GM10266 (cell line): ENCODE data around the gene IL22.

Source experiments
- DNase-seq: peaks from one replicate; pipeline ENCODE4 v3.0.0; 2012; ENCODE audit errors: extremely low spot score
- TF ChIP-seq, protein P1 (sequence below): IDR thresholded peaks from 2 replicates; pipeline ENCODE4 v1.5.1; 2012; ENCODE audit warnings: mild to moderate bottlenecking, low read depth; ENCODE audit not compliant: control insufficient read depth, insufficient read depth; ENCODE audit errors: missing control alignments

Gene IL22

DNA sequence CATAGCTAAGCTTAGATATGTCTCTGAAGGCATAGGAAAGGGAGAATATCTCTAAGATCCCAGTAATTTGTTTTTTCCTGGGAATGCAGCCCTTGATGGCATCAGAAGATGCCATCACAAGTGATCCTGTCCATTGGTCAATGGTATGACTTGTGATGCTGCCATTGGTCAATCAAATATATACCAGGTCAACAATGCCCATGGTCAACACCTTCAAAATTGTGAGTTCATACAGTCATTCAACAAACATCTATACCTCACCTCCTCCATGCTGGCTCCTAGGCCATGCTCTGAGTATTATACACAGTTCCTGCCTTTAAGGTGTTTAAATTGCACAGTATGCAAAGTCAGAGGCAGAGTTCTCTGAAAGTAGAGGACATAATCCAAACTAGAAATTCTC, 19.3 kb upstream of the IL22 start:
- no peak for DNase-seq
- TF ChIP-seq, protein P1, sequence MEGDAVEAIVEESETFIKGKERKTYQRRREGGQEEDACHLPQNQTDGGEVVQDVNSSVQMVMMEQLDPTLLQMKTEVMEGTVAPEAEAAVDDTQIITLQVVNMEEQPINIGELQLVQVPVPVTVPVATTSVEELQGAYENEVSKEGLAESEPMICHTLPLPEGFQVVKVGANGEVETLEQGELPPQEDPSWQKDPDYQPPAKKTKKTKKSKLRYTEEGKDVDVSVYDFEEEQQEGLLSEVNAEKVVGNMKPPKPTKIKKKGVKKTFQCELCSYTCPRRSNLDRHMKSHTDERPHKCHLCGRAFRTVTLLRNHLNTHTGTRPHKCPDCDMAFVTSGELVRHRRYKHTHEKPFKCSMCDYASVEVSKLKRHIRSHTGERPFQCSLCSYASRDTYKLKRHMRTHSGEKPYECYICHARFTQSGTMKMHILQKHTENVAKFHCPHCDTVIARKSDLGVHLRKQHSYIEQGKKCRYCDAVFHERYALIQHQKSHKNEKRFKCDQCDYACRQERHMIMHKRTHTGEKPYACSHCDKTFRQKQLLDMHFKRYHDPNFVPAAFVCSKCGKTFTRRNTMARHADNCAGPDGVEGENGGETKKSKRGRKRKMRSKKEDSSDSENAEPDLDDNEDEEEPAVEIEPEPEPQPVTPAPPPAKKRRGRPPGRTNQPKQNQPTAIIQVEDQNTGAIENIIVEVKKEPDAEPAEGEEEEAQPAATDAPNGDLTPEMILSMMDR: no peak

DNA sequence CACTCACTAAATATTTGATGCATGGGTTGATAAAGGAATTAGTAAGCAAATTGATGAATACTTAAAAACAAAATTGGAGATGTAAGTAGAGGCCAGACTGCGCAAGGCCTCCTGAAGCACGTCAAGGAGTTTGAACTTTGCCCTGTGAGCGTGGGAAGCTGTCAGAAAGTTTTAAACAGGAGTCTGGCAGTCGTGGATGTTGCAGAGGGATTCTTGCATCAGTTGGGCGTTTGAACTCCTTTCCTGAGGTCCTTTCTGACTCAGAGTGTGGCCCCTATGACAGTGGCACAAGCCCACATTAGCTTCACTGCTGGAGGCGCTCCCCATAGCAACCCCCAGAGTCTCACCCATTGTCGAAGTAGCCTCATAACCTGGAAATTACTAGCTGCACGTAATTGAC, 17.9 kb upstream of the IL22 start:
- TF ChIP-seq, protein P1: no peak
- DNase-seq: no peak

DNA sequence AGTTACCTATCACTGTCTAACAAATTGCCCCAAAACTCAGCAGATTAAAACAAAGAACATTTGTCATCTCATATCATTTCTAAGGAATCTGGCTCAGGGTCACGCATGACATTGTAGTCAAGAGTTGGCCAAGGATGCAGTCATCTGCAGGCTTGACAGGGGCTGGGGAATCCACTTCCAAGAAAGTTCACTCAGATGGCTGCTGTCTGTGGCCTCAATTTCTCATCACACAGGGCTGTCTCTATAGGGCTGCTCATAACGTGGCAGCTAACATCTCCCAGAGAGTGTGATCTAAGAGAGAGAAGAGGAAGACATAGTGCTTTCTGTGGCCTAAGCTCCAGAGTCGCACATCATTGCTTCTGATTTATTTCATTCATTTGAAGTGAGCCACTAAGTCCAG, 17.0 kb upstream of the IL22 start:
- TF ChIP-seq, protein P1: no peak

DNA sequence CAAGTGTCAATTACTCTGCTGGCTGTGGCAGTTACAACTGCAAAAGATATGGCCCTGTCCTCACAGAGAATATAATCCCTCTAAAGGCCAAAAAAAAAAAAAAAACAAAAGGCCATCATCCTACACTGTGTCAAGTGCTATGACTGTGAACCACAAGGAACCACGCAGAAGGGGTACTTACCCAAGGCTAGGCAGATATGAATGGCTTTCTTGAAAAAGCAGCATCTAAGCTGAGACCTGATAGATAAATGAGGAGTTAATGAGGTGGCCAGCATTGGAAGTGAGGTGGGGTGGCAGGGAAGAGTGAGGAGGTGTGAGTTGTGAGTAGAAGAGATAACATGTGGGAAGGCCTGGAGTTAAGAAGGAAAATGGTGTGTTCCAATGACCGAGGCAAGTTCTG, 16.4 kb upstream of the IL22 start:
- TF ChIP-seq, protein P1: no peak
- no peak for DNase-seq

More for the DNA sequence above, 17.0 kb upstream of the IL22 start:
- no peak for DNase-seq

DNA sequence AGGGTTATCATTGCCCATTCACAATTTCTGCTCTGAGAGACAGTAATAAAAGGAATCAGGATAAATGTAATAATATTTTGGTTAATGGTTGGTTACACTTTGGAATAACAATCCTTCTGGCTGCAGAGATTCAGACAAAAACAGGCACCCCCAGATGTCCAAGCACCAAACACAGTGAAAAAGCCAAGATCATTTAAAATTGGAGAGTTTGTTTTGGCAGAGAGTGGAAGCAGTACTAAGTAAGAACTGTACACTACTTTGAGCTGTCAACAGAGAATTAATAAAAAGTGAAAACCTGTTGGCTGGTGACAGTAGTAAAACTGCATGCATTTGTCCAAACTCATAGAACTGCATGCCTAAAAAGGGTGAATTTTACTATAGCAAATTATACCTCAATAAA, 15.6 kb upstream of the IL22 start:
- TF ChIP-seq, protein P1: no peak
- DNase-seq: no peak

DNA sequence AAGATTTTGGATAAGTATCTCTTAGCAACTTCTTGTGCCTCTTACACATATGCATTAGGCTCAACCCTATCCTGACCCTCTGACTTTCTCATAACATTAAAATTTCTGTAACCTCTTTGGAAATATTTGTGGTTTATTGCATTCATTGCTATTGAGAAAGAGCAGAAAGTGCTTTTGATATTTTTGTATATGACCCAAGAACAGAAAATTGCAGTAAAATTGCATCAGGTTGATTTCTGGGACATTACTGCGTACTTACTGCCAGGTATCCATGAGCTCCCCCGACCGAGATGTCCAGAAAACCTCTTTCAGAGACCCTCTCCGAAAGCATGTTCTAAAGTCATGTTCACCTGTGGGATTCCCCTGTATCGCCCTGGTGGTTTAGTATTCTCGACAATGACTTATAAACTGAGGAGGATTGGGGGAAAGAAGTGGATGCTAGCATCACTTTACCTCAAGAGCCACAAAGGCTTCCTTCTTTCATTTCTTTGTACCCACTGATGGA, 14.5 kb upstream of the IL22 start:
- TF ChIP-seq, protein P1: no peak
- no peak for DNase-seq

DNA sequence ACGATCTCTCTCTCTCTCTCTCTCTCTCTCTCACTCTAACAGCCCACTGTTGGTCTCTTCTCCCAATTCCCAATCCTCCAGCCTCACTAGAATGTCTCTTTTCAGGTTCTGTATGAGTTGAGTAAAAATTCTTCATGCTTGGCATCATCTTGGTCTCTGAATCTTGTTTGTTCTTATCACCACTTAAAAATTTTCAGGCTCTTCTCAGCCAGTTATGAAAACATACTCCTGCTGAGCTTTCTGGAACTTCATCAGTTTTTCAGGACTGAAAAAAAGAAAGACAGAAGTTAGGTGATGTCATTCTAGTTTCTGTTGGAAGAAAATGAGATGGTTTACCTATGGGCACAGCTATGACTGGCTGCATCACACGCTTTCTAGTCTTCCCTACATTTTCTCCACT, 11.5 kb upstream of the IL22 start:
- DNase-seq: no peak
- TF ChIP-seq, protein P1: no peak
